GM08714 (cell line): ENCODE measurements around the gene IL1RAPL2.
"Not testable (repeated sequence)": the region's sequence is repeated elsewhere in the genome, so short reads cannot be mapped to it uniquely, and the experiment has no call there.

Source experiments
- H3K4me3 ChIP-seq: fragments of 200-500 bp; sonication (Bioruptor generic); 2 replicates; pipeline ENCODE4 v1.5.1; 2014; ENCODE audit warnings: mild to moderate bottlenecking, low read length, inconsistent platforms
- ZNF274 ChIP-seq: IDR thresholded peaks from 2 replicates; pipeline ENCODE4 v1.6.1; 2012; ENCODE audit warnings: mild to moderate bottlenecking, low read depth, low read length

IL1RAPL2 gene

DNA sequence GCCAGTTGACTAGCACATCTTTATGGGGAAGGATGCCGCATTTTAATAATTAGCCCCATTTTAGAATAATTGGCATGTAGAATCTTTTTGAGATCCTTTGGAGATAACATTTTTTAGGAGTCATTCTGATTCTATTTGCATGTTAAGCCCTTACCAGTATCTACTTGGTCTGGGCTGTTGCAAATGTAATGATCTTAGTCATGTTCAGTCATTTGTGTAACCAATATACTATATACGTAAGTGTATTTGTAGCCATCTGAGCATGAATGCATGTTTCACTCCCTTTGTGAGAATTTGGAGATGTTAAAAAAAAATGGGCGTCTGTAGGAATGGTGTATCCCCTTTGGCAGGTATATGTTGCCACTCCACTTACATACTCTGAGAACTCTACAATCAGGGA, 535.4 kb downstream of the IL1RAPL2 start:
- H3K4me3 ChIP-seq, result no peak overlapping the region
- no peak for TF ChIP-seq ZNF274

DNA sequence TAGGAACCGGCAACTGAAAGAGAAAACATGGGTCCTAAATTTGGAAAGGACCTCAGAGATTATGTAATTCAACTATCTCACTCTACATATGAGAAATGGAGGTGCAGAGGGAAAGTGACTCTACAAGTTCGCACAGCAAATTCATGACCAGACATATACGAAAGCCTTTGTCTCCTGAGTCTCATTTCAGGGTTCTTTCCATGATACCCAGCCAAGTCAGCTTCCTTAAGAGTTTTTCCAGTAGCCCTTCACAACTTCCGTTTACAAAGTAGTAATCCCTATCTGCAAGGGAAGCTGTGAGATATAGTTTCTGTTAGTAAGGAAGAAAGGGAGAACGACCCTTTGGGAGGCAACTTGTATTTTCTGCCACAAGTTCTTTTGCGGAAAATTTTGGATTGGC, 543.9 kb downstream of the IL1RAPL2 start:
- no peak for TF ChIP-seq ZNF274
- no peak overlapping the region for H3K4me3 ChIP-seq

DNA sequence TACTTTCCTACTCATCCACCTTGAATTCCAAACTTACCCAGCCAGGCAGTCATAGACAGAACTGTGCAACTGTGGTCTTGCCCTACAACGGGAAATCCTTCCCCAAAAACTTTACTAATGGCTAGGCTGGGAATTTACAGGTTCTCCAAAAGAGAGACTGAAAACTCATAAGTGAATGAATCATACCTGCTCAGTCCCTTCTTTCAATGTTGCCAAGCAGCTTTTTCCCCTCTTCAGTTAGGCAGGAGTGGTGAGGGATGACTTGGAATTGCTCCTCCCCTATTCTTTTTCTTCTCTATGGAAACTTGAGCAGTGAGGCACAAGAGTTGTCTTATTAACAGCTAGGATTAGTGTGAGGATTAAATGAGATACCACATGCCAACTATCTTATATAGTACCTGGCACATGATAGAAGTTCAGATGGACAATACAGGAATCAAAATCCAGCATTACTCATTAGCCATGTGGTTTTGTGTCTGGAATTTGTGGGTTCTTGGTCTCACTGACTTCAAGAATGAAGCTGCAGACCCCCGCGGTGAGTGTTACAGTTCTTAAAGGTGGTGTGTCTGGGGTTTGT, 548.6 kb downstream of the IL1RAPL2 start:
- no peak overlapping the region for H3K4me3 ChIP-seq
- no peak for TF ChIP-seq ZNF274

GRCh38 chrX:105115596-105116320, 549.8 kb downstream of the IL1RAPL2 start:
- not testable (repeated sequence) for H3K4me3 ChIP-seq

DNA sequence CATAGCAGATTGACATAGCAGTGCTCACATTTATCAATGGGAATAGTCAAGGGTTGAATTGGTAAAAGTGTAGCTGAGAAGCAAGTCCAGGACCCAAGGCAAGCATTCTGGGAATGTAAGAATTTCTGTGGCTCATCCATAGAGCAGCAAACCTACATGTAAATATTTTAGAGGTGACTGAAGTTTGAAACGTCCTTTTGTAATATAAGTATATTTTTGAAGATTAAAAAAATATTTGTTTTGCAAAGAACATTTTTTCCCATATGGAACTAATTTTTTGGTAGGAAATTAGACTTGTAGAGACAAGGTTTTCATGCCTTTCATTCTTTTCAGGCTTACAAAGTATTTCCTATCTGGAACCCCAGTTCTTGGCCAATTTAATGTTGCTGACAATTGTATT, 550.5 kb downstream of the IL1RAPL2 start:
- TF ChIP-seq ZNF274, result no peak
- H3K4me3 ChIP-seq, result no peak overlapping the region

DNA sequence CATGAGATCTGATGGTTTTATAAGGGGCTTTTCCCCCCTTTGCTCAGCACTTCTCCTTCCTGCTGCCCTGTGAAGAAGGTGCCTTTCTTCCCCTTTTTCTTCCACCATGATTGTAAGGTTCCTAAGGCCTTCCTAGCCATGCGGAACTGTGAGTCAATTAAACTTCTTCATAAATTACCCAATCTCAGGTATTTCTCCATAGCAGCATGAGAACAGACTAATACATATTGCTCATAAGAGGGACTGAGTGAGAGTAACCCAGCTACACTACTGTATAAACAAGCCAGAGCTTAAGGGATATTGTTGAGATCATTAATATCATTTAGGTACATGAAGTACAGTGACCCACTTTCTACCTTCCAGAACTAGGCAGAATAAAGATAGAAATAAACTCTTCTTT, 551.6 kb downstream of the IL1RAPL2 start:
- no peak for TF ChIP-seq ZNF274
- H3K4me3 ChIP-seq, result no peak overlapping the region

DNA sequence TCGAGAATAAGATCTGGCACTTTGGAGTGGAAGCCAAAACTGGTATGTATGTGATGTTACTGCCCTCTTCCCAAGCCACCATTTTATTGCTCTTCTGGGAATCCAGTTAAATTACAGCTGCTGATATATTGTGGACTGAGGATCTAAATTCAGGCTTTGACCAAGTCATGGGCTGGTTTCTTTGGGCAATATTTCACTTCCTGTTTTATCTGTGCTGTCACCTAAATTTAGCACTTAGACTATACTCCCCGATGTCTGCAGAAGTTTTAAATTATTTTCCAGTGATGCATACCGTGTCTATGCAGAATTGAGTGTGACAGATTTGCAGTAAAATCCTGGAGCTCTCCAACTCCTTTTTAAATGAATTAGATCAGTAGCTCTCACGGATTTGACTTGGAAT, 554.5 kb downstream of the IL1RAPL2 start:
- H3K4me3 ChIP-seq, result no peak overlapping the region
- no peak for TF ChIP-seq ZNF274

DNA sequence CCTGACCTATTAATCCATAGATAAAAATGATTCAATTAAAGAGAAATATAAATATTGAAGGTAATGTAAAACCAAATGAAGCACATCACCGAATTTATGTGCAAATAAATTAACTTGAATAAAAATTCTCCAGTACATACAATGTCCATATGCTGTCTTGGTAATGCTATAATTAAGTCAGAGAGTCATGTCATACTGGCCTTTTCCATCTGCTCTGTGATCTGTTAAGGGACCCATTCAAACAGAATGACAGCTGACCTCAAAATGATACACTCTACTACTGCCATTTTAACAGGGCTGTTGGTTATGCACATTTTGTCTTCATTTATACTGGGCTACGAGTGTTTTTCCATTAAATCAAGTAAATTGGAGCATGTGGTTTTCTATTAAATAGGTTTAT, 555.2 kb downstream of the IL1RAPL2 start:
- no peak for TF ChIP-seq ZNF274
- H3K4me3 ChIP-seq, result no peak overlapping the region

DNA sequence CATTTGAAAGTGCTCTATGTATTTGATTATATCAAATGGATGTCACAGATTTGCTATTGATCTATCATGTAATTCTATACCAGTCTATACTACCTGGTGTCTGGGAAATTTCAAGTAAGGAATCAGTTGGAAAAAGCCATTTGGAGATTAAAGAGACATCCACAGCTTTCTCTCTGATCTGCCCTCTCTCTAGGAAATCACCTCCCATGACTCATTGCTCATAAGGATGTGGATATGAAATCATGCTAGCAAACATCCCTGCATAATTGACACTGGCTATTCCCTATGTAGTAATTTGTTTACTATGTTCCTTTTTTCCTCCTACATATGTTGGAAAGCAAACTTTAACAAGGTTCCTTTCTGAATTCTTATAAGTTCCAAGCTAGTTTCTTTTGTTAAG, 560.2 kb downstream of the IL1RAPL2 start:
- no peak overlapping the region for H3K4me3 ChIP-seq
- no peak for TF ChIP-seq ZNF274

DNA sequence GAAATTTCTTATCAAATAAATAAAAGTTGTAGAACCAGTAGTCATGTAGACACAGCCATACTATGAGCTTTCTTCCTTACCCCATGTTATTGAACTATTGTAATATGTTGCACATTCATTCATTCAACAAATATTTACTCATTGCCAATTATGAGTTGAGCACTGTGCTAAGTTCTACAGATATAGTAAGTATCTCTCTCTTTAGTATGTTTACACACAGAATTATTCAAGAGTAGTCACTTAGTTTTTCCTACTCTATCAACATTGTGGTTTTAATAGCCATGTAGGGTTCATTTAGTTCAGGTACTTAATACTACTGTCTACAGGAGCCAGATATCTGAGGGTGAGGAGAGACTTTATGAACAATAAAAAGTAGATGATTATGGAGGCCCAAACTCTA, 568.3 kb downstream of the IL1RAPL2 start:
- TF ChIP-seq ZNF274, result no peak
- no peak overlapping the region for H3K4me3 ChIP-seq

GRCh38 chrX:105136786-105137185, 570.8 kb downstream of the IL1RAPL2 start:
- H3K4me3 ChIP-seq, result no peak overlapping the region
- TF ChIP-seq ZNF274, result no peak

DNA sequence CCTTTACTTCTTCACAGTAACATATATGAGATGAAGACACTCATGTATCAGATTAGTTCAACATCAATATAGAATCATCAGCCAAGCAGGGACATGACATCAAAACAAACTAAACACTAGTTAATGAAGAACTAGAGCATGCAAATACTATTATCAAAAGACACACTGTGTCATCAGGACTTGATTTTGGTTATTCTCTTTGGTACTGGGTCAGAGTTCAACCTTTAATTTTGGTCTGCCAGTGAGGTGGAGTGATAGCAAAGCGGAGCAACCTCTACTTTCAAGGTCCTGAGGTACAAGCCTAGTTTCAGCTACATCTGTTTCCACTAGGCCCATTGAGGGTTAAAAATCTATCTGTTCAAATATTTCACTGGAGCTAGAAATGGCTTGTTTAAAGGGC, 584.0 kb downstream of the IL1RAPL2 start:
- TF ChIP-seq ZNF274, result no peak
- H3K4me3 ChIP-seq, result no peak overlapping the region

DNA sequence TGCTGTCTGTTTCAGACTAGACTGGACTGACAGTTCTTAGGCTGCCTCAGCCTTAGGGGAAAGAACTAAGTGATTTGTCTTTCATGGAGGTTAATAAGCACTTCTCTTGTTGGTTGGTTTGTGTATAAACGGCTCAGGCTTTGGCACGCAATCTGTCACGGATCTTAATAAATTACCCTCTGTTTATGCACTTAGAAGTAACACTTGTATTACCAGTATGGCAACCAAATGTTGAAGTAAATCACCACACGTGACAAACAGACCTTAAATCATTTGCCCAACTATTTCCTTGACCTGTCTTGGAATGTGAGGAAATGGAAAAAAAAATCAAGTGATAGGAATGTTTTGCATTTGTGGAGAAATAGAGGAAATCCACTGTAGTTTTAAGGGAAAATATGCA, 584.6 kb downstream of the IL1RAPL2 start:
- no peak overlapping the region for H3K4me3 ChIP-seq
- no peak for TF ChIP-seq ZNF274

DNA sequence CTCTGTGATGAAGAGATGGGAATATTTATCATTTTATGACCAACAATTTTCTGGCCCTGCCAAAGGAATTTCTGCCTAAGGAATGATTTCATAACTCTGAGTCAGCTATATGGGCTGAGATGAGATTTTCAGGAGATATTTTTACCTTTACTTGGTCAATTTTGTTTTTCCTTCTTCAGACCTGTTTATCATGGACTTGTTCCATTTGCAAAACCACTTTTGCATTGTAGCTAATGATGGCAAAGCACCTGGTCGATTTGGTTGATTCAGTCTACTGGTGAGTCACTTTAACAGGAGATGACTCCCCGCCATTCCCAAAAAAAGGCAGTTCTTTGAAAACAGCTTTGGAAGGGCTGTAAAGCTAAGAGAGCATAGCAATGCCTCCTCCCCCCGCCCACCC, 601.2 kb downstream of the IL1RAPL2 start:
- H3K4me3 ChIP-seq, result no peak overlapping the region
- TF ChIP-seq ZNF274, result no peak

- no peak overlapping the region for H3K4me3 ChIP-seq
- TF ChIP-seq ZNF274, result no peak
These were observed 602.6 kb downstream of the IL1RAPL2 start for GRCh38 chrX:105168577-105168976.

DNA sequence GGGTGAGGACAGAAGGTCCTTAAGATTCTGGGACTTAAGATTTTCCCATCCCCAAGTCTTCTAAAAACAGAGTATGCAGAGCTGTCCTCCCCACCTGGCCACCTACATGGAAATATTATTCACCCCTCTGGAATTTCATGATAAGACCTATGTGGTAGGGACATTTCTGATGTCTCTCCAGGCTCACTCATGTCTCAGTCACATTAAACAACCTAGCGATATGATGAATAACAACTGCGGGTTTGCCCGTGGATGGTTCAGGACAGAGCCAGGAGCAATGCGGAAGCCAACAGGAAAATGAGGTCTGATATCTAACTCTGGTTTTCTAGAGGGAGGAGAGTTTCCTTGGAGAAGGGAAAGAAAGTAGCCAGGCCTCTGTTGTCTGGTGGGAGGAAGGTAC, 607.1 kb downstream of the IL1RAPL2 start:
- TF ChIP-seq ZNF274, result no peak
- no peak overlapping the region for H3K4me3 ChIP-seq

DNA sequence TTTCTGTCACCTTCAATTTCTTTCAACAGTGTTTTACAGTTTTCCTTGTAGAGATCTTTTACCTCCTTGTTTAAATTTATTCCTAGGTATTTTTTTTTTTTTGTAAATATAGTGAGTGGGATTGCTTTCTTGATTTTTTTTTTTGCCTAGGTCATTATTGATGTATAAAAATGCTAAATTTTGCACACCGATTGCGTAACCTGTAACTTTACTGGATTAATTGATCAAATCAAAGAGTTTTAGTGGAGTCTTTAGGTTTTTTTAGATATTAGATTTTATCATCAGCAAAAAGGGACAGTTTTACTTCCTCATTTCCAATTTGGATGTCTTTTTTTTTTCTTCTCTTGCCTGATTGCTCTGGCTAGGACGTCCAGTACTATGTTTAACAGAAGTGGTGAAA, 613.6 kb downstream of the IL1RAPL2 start:
- no peak for TF ChIP-seq ZNF274
- H3K4me3 ChIP-seq, result no peak overlapping the region
